ENCODE results near the gene BACH2. TPM values are rescaled to one million over a fixed set of nuclear protein-coding genes. Genes with fewer than 3 reads are reported as not detected.

Gene BACH2
- total RNA-seq, 1 donor from 2014 or later: 7.7 TPM

DNA sequence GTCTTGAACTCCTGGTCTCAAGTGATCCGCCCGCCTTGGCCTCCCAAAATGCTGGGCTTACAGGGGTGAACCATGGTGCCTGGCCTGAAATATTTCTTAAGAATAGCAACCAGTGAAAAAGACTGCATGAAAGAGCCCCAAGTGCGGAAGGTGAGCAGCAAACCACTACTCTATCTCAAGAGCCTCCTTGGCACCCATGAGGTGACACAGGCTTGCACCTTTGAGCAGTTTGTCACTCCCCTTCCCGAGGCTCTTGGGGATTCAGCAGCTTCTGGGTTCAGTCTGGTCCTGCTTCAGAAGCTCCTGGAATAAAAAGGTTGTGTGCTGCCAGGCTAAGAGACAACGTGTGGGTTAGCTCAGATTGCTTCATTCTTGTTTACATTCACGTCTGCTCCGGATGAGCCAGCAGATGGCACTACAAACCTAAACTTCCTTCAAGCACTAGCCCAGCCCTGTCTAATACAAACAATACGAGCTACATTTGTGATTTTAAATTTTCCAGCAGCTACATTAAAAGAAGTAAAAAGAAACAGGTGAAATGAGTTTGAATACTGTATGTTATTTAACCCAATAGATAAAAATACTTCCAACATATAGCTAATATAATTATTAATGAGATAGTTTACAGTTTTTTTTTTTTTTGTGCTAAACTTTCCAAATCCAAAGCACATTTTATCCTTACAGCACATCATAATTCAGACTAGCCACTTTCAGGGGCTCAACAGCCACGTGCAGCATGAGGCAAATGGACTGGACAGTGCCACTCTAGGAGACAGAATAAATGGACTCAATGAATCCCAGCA is 356.2 kb downstream of the BACH2 start:
- intact Hi-C loops (cut with DNase I): loop anchor here (1.0 to 5.0 kb wide), 3 partner anchors 357 to 539 kb away; partner anchors contain the start of gene BACH2
- Histone ChIP-seq H3K9me3 (no peaks in the 10 kb centered on the region), H3K27ac (no peak overlapping the region), H3K4me1 (peaks cover 0 to 15% of the 10 kb centered on the region in 2 donors), H3K27me3 (no peaks in the 10 kb centered on the region), H3K4me3 (no peak overlapping the region), H3K36me3 (peaks cover 0 to 5% of the 10 kb centered on the region in 2 donors)
- TF ChIP-seq, protein P1, sequence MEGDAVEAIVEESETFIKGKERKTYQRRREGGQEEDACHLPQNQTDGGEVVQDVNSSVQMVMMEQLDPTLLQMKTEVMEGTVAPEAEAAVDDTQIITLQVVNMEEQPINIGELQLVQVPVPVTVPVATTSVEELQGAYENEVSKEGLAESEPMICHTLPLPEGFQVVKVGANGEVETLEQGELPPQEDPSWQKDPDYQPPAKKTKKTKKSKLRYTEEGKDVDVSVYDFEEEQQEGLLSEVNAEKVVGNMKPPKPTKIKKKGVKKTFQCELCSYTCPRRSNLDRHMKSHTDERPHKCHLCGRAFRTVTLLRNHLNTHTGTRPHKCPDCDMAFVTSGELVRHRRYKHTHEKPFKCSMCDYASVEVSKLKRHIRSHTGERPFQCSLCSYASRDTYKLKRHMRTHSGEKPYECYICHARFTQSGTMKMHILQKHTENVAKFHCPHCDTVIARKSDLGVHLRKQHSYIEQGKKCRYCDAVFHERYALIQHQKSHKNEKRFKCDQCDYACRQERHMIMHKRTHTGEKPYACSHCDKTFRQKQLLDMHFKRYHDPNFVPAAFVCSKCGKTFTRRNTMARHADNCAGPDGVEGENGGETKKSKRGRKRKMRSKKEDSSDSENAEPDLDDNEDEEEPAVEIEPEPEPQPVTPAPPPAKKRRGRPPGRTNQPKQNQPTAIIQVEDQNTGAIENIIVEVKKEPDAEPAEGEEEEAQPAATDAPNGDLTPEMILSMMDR (IDR thresholded peaks at IDR 0.05): peak; percentile 54 to 67 (median 59)
- peak in 1 of 2 donors; percentile 78 for DNase-seq (ENCODE audit: low spot score in 2 of 2)

DNA sequence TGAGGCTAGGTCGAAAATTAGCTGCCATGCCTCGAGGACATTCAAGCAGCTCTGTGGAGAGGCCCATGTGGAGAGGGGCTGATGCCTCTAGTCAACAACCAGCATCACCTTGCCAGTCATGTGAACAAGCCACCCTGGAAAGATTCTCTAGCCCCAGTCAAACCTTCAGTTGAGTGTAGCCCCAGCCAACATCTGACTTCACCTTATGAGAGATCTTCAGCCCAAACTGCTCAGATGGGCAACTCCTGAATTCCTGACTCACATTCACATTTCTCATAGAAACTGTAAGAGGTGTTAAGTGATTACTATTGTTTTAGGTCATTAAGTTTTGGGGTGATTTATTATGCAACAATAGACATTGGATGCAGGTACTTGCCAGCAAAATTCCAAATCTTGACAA is 357.5 kb downstream of the BACH2 start:
- Histone ChIP-seq H3K27ac (no peak overlapping the region), H3K27me3 (no peaks in the 10 kb centered on the region), H3K9me3 (no peaks in the 10 kb centered on the region), H3K4me1 (peaks cover 0 to 15% of the 10 kb centered on the region in 2 donors), H3K36me3 (peaks cover 0 to 5% of the 10 kb centered on the region in 2 donors), H3K4me3 (no peak overlapping the region)
- DNase-seq (ENCODE audit: low spot score in 2 of 2): no peak
- intact Hi-C loops (cut with DNase I): no loop called here
- TF ChIP-seq, protein P1 (IDR thresholded peaks at IDR 0.05): no peak

DNA sequence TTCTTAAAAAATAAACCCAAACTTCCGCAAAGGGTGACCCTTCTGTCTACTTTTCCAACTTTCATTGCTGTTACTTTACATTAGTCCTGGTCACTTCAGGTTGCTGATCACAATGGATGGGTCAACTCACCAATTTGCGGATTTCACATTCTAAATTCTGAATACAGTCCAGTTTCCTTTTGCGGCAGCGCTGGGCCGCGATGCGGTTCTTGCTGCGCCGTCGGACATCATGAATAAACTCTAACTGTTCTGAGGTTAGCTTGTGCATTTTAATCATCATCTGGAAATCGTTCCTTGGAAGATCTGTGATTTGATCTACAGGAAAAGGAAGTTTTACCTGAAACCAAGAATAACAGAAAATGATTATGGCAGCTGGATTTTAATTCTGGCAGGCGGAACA is 358.6 kb downstream of the BACH2 start:
- Histone ChIP-seq H3K4me3 (no peak overlapping the region), H3K27ac (no peak overlapping the region), H3K9me3 (no peaks in the 10 kb centered on the region), H3K4me1 (peaks cover 0 to 15% of the 10 kb centered on the region in 2 donors), H3K27me3 (no peaks in the 10 kb centered on the region), H3K36me3 (peaks cover 0 to 5% of the 10 kb centered on the region in 2 donors)
- no peak for DNase-seq (ENCODE audit: low spot score in 2 of 2)
- intact Hi-C loops (cut with DNase I): no loop called here
- TF ChIP-seq, protein P1 (IDR thresholded peaks at IDR 0.05): no peak

DNA sequence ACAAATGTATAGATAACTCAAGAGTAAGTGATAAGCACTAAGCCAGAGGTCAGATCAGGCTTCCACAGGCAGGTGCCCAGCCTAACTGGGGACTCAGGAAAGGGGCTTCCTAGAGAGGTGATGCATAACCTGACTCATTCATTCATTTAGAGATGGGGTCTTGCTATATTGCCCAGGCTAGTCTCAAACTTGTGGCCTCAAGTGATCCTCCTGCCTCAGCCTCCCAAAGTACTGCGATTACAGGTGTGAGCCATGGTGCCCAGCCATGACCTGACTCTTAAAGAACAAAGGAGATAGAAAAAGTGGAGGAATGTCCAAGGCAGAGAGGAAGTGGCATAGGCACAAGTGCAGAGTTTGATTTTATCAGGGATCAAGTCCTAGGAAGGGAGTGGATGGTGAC is 360.5 kb downstream of the BACH2 start:
- no peak overlapping the region for H3K4me3 ChIP-seq
- intact Hi-C loops (cut with DNase I): no loop called here
- peaks cover 0 to 13% of the 10 kb centered on the region in 2 donors for H3K36me3 ChIP-seq
- TF ChIP-seq, protein P1 (IDR thresholded peaks at IDR 0.05): no peak
- H3K4me1 ChIP-seq: peaks cover 0 to 4% of the 10 kb centered on the region in 2 donors
- no peak for DNase-seq (ENCODE audit: low spot score in 2 of 2)
- no peaks in the 10 kb centered on the region for H3K27me3 ChIP-seq
- H3K9me3 ChIP-seq: no peaks in the 10 kb centered on the region
- no peak overlapping the region for H3K27ac ChIP-seq

DNA sequence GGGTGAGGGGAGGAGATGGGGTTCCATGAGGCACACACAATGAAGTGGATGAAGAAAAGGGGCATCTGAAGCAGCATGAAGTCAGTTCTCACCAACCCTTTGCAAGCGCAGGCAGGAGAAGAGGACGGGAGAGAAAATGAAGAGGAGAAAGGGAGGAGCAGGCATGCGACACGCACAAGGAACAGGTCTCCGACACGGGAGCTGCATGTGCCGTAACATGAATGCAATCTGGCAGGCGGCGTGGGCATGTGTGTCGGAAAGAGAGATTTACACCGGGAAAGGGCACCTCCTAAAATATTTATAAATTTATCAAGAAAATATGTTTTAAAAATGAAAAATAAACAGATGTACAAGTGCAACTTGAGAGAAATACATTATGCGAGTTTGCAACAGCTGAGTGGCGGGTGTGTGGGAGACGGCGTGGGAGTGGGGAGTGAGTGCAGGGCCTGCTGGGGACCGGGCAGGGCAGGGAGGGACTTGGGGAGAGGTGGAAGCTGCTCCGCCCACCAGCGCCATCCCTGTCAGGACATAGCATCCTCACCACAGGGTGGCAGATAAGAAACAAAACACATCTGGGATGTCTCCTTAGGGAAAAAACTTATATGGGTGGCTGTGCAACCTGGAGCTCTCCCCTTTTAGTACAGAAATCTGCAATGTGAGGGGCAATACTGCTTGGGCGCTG is 361.8 kb downstream of the BACH2 start:
- no peaks in the 10 kb centered on the region for H3K27me3 ChIP-seq
- H3K27ac ChIP-seq: no peak overlapping the region
- TF ChIP-seq, protein P1 (IDR thresholded peaks at IDR 0.05): no peak
- H3K9me3 ChIP-seq: no peaks in the 10 kb centered on the region
- H3K4me1 ChIP-seq: no peaks in the 10 kb centered on the region
- intact Hi-C loops (cut with DNase I): no loop called here
- H3K4me3 ChIP-seq: no peak overlapping the region
- H3K36me3 ChIP-seq: peaks cover 0 to 16% of the 10 kb centered on the region in 2 donors
- DNase-seq (ENCODE audit: low spot score in 2 of 2): no peak

All from ascending aorta (tissue), 2 donors.